Measurements from ENCODE around the gene LINC01488. TPM values are rescaled to one million over a fixed set of nuclear protein-coding genes. Genes with fewer than 3 reads are reported as not detected.

Gene LINC01488
- total RNA-seq, 2 donors from 2014 or later = not detected

- Mint-ChIP-seq H3K9me3 (peaks cover 11% of the 10 kb centered on the region in 2 donors), H3K36me3 (peaks cover 15 to 22% of the 10 kb centered on the region in 2 donors), H3K27ac (no peak overlapping the region)
- ATAC-seq (no peak), DNase-seq (ENCODE audit: low spot score in 2 of 2) (no peak)
These were observed 40.0 kb downstream of the LINC01488 start for GRCh38 chr11:69521457-69521856.

DNA sequence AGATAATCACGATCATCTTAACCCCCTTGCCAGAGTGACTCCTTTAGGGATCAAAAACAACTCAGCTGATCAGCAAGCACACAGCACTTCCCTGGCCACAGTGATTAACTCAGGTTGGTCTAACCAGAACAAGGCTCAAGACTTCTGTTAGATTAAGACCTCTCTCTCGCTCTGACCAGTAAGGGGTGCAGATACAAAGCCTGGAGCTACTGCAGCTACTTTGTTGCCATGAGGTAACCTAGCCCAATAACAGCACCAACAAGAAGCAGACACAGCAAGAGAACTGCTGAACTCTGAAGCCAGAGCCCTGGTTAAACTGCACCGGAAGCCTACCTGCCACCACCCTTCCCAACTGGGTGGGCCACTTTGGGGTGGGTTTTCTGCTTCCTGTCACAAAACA is 42.0 kb downstream of the LINC01488 start:
- peaks cover 6 to 7% of the 10 kb centered on the region in 2 donors for H3K9me3 Mint-ChIP-seq
- ATAC-seq (no peak), DNase-seq (ENCODE audit: low spot score in 2 of 2) (no peak)
- no peak overlapping the region for H3K27ac Mint-ChIP-seq
- peaks cover 10 to 11% of the 10 kb centered on the region in 2 donors for H3K36me3 Mint-ChIP-seq

DNA sequence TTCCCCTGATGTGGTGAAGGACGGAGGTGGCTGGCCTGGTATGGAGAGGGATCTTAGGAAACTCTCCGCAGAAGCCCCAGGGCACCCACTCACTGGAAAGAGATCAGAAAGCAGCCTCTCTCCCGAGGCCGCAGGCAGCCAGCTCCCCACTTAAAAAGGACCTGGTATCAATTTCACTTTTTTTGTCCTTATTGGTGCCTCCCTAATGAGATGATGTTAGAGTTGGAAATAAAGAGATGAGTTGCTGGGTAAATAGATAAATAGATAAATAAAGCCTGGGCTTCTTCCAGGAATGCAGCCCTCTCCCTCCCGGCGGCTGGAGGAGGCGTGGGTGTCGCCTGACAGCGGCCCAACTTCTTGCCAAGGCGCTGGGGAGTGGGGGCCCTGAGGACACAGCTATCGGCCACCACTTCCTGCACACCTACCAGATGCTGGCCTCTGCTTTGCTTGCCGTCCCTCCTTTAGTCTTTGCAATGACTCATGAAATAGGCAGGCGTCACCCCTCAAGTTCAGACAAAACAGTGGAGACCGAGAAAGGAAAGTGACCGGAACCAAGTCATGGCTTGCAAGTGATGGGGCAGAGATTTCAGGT is 42.9 kb downstream of the LINC01488 start:
- H3K9me3 Mint-ChIP-seq = no peaks in the 10 kb centered on the region
- ATAC-seq = no peak
- H3K27ac Mint-ChIP-seq = no peak overlapping the region

GRCh38 chr11:69524991-69525411 is 43.5 kb downstream of the LINC01488 start:
- no peaks in the 10 kb centered on the region for H3K36me3 Mint-ChIP-seq
- DNase-seq (ENCODE audit: low spot score in 2 of 2) (no peak), ATAC-seq (no peak)
- no peak overlapping the region for H3K27ac Mint-ChIP-seq
- H3K9me3 Mint-ChIP-seq = no peaks in the 10 kb centered on the region

More for the DNA sequence above, 42.9 kb downstream of the LINC01488 start:
- peaks cover 1 to 2% of the 10 kb centered on the region in 2 donors for H3K36me3 Mint-ChIP-seq
- peak in 1 of 2 donors; percentile 38 for DNase-seq (ENCODE audit: low spot score in 2 of 2)

DNA sequence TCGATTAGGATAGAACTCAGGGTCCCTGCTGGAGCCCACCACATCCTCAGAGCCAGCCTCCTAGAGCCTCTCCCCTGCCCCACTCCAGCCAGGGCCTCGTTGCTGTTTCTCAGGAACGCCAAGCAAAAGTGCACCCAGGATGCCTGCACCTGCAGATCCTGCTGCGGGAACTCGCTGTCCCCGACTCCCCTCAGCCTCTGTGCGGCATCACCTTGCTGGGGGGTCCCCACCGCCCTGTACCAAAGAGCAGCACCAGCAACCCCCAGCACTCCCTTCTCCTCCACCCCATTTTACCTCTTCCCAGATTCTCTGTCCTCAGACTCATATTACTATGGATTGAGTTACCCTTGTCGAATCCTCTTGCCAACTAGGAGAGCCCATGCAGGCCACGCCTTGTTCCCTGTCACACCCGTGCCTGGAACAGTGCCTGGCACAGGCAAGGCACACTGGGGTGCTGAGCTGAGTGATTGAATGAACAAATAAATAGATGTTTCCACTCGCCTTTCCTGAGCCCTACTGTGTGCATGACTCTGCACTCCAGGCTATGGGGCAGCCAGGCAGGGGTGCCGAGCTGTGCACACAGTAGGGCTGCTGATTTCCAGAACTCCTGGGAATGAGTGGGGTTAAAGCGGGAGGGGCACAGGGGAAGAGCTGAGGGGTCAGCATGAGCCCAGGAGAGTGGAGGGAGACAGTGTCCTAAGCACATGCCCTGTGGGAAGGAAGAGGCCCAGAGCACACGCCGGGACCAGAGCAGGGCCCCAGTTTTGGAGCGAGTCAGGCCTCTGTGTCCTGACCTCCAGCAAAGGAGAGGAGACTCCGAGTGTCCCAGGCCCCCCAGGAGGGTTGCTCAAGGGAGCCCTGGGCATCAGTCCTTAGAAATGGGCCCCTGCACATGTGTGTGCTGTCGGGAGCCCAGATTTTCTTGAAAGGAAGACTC is 44.3 kb downstream of the LINC01488 start:
- Mint-ChIP-seq H3K9me3 (no peaks in the 10 kb centered on the region), H3K27ac (peak overlapping the region in 1 of 2 donors; percentile 36), H3K36me3 (no peaks in the 10 kb centered on the region)
- DNase-seq (ENCODE audit: low spot score in 2 of 2) = peak in 1 of 2 donors; percentile 31
- no peak for ATAC-seq

DNA sequence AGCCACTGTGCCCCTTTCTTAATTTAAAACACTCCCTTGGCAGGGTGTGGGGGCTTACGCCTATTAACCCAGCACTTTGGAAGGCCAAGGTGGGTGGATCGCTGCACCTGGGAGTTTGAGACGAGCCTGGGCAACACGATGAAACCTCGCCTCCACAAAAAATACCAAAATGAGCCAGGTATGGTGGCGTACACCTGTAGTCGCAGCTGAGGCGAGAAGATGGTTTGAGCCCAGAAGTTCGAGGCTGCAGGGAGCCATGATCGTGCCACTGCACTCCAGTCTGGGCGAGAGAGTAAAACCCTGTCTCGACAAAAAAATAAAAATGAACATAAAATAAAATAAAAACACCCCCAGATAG is 45.0 kb downstream of the LINC01488 start:
- Mint-ChIP-seq H3K27ac (no peak overlapping the region), H3K36me3 (no peaks in the 10 kb centered on the region), H3K9me3 (no peaks in the 10 kb centered on the region)
- DNase-seq (ENCODE audit: low spot score in 2 of 2) = no peak
- ATAC-seq = no peak

GRCh38 chr11:69529001-69529400 is 47.5 kb downstream of the LINC01488 start:
- no peak overlapping the region for H3K27ac Mint-ChIP-seq
- peak in 1 of 2 donors; percentile 31 for DNase-seq (ENCODE audit: low spot score in 2 of 2)
- no peaks in the 10 kb centered on the region for H3K36me3 Mint-ChIP-seq
- no peak for ATAC-seq
- H3K9me3 Mint-ChIP-seq = no peaks in the 10 kb centered on the region

DNA sequence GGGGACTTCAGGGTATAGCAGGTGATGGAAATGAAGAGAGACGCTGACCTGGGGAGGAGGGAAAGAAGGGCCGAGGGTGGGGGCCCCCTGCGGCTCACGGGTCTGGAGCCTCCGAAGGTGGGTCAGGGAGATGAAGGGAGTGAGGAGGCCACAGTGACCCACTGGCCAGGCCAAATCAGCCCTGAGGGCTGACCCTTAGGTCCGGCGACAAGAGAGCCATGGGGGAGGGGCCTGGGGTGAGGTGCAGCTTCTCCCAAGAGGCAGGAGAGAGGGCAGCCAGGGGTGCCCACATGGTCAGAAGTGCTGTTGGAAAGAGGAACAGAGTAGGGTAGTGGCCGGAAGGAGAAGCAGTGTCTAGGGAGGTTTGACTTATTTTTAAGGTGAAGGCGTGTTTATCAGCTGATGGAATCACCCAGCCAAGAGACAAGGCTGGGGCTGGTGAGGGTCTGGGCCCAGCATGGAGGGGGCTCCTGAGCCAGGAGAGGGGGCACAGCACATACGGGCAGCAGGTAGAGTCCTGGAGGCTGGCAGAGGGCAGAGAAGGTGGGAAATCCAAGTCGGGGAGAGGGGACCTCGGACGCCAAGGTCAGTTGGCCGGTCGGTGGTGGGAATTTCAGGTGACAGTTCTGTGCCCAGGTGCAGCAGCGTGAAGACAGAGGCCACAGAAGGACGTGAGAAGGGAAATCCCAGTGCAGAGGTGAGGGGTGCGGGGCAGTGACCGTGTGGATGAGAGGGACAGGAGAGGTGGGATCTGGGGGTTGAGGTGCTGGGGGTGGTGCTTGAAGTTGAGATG is 49.0 kb downstream of the LINC01488 start:
- H3K36me3 Mint-ChIP-seq = no peaks in the 10 kb centered on the region
- ATAC-seq (no peak), DNase-seq (ENCODE audit: low spot score in 2 of 2) (peak in 1 of 2 donors; percentile 11)
- H3K9me3 Mint-ChIP-seq = no peaks in the 10 kb centered on the region
- peak overlapping the region in 1 of 2 donors; percentile 7 for H3K27ac Mint-ChIP-seq

GRCh38 chr11:69531071-69531716 is 49.7 kb downstream of the LINC01488 start:
- Mint-ChIP-seq H3K27ac (no peak overlapping the region), H3K36me3 (no peaks in the 10 kb centered on the region), H3K9me3 (no peaks in the 10 kb centered on the region)
- DNase-seq (ENCODE audit: low spot score in 2 of 2) (peak in 1 of 2 donors; percentile 40), ATAC-seq (no peak)

GRCh38 chr11:69531717-69532088 is 50.2 kb downstream of the LINC01488 start:
- DNase-seq (ENCODE audit: low spot score in 2 of 2) (peak in 1 of 2 donors; percentile 42), ATAC-seq (no peak)
- Mint-ChIP-seq H3K9me3 (no peaks in the 10 kb centered on the region), H3K27ac (no peak overlapping the region), H3K36me3 (no peaks in the 10 kb centered on the region)

GRCh38 chr11:69533296-69534165 is 52.1 kb downstream of the LINC01488 start:
- ATAC-seq (no peak), DNase-seq (ENCODE audit: low spot score in 2 of 2) (no peak)
- Mint-ChIP-seq H3K9me3 (no peaks in the 10 kb centered on the region), H3K27ac (no peak overlapping the region), H3K36me3 (no peaks in the 10 kb centered on the region)

- ATAC-seq = no peak
- DNase-seq (ENCODE audit: low spot score in 2 of 2) = no peak
- H3K36me3 Mint-ChIP-seq = no peaks in the 10 kb centered on the region
- no peak overlapping the region for H3K27ac Mint-ChIP-seq
- no peaks in the 10 kb centered on the region for H3K9me3 Mint-ChIP-seq
These were observed 52.7 kb downstream of the LINC01488 start for GRCh38 chr11:69534166-69534530.

DNA sequence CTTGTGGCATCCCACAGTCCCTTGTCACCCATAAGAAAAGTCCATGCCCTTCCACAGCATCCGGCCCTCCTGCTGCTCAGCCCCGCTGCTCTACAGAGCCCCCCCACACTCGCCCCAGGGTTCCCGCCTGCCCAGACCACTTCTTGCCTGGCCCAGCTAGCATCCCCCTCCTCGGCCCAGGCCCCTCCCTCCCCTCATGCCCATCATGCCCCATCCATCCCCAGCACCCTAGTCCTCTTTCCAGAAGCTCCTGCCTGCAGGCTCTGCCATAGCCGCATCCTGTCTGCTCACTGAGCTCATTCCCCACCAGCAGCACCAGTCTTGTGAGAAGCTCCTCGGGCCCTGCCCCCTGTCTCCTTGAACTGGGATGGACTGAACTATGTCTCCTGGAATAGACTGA is 54.4 kb downstream of the LINC01488 start:
- no peaks in the 10 kb centered on the region for H3K9me3 Mint-ChIP-seq
- H3K27ac Mint-ChIP-seq = no peak overlapping the region
- ATAC-seq (no peak), DNase-seq (ENCODE audit: low spot score in 2 of 2) (no peak)
- no peaks in the 10 kb centered on the region for H3K36me3 Mint-ChIP-seq

GRCh38 chr11:69536406-69536805 is 54.9 kb downstream of the LINC01488 start:
- ATAC-seq = no peak
- DNase-seq (ENCODE audit: low spot score in 2 of 2) = no peak
- Mint-ChIP-seq H3K9me3 (no peaks in the 10 kb centered on the region), H3K27ac (no peak overlapping the region), H3K36me3 (no peaks in the 10 kb centered on the region)

DNA sequence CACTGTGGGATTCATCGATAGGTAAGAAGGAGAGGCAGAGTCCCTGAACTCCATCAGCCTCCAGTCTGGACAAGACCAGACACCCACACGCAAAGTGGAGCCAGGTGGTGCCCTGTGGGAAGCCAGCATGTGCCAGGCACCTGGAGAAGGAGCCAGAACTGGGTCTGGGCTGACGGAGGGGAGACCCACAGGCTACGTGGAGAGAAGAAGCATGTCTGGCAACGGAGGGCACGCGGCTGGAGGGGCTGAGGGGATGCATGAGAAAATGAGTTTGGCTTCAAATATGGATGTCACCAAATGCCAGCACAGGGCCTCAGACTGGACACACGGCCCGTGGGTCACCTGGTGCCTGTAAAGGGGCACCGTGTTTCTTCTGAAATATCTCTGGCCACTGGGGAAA is 55.7 kb downstream of the LINC01488 start:
- ATAC-seq (no peak), DNase-seq (ENCODE audit: low spot score in 2 of 2) (no peak)
- Mint-ChIP-seq H3K9me3 (no peaks in the 10 kb centered on the region), H3K27ac (no peak overlapping the region), H3K36me3 (no peaks in the 10 kb centered on the region)

All from activated naive CD4-positive, alpha-beta T cell treated with anti-CD3 and anti-CD28 coated beads, Interleukin-2, amount 50 U/mL, for 72 hours (primary cell).